ENCODE results near the gene NXPH4. TPM values are rescaled to one million over a fixed set of nuclear protein-coding genes. Genes with fewer than 3 reads are reported as not detected.

NXPH4 gene
- total RNA-seq, 1 experiment from 2014 or later: 92.7 TPM

GRCh38 chr12:57179331-57180086 is 37.1 kb upstream of the NXPH4 start:
- H3K36me3 ChIP-seq: no peaks in the 10 kb centered on the region

DNA sequence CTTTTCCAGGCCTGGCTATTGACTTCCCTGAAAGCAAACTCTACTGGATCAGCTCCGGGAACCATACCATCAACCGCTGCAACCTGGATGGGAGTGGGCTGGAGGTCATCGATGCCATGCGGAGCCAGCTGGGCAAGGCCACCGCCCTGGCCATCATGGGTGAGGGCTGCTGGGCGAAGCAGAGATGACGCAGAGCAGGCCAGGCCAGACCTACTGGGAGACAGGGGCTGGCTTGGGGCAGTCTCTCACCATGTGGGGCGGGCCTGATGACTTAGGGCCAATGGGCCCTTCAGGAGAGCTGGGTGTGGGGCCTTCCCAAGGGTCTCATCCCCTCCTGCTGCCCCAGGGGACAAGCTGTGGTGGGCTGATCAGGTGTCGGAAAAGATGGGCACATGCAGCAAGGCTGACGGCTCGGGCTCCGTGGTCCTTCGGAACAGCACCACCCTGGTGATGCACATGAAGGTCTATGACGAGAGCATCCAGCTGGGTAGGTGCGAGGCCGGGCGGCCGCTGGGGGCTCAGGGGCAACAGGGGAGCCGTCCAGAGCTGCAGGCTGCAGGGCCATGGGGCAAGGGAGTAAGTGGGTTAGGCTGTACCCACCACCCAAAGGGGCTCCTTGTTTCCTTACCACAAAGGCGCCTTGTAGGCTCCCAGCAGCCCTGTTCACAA is 36.1 kb upstream of the NXPH4 start:
- no peaks in the 10 kb centered on the region for H3K4me1 ChIP-seq
- no peak for DNase-seq
- H3K27me3 ChIP-seq: no peaks in the 10 kb centered on the region
- no peaks in the 10 kb centered on the region for H3K36me3 ChIP-seq
- H3K9me3 ChIP-seq (replicated peaks): no peaks in the 10 kb centered on the region
- H3K27ac ChIP-seq: no peak overlapping the region
- no peak overlapping the region for H3K4me3 ChIP-seq

More at GRCh38 chr12:57179331-57180086, 37.1 kb upstream of the NXPH4 start:
- H3K4me3 ChIP-seq: no peak overlapping the region
- H3K27me3 ChIP-seq: no peaks in the 10 kb centered on the region
- H3K27ac ChIP-seq: no peak overlapping the region
- H3K4me1 ChIP-seq: no peaks in the 10 kb centered on the region
- no peak for DNase-seq
- no peaks in the 10 kb centered on the region for H3K9me3 ChIP-seq (replicated peaks)

GRCh38 chr12:57181072-57181471 is 35.5 kb upstream of the NXPH4 start:
- H3K36me3 ChIP-seq: no peaks in the 10 kb centered on the region

GRCh38 chr12:57181561-57182155 is 34.9 kb upstream of the NXPH4 start:
- Histone ChIP-seq H3K27ac (no peak overlapping the region), H3K36me3 (no peaks in the 10 kb centered on the region), H3K4me3 (no peak overlapping the region), H3K4me1 (no peaks in the 10 kb centered on the region), H3K9me3 (replicated peaks) (no peaks in the 10 kb centered on the region), H3K27me3 (no peaks in the 10 kb centered on the region)
- no peak for DNase-seq

More at GRCh38 chr12:57181072-57181471, 35.5 kb upstream of the NXPH4 start:
- Histone ChIP-seq H3K4me1 (no peaks in the 10 kb centered on the region), H3K27ac (no peak overlapping the region), H3K9me3 (replicated peaks) (no peaks in the 10 kb centered on the region), H3K27me3 (no peaks in the 10 kb centered on the region), H3K4me3 (no peak overlapping the region)
- DNase-seq: no peak

DNA sequence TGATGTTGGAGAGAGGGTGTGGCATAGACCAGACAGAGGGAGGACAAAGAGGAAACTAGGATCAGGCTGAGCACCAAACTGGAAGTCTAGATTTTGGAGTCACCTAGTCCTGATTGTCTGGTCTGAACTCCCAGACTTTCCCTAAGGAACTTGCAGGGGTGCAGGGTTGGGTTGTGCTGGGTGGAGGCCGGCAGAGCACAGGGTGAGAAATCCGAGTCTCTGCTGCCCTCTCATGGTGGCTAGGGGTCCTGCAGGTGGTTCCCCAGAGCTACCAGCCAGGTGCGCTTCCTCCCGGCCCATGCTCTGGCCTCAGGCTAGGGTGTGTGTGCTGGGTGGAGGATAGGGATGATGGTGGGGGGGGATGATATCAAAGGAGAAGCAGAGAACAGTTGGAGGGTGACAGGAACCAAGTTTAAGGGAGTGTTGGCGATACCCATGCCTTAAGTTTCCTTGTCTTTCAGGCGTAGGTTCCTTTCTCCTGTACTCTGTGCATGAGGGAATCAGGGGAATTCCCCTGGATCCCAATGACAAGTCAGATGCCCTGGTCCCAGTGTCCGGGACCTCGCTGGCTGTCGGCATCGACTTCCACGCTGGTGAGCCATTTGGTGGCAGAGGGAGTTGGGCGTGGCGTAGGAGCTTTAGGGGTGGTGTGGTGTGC is 33.5 kb upstream of the NXPH4 start:
- H3K9me3 ChIP-seq (replicated peaks): no peaks in the 10 kb centered on the region
- DNase-seq: peak; percentile 98 to 100
- H3K27me3 ChIP-seq: no peaks in the 10 kb centered on the region
- no peaks in the 10 kb centered on the region for H3K36me3 ChIP-seq
- H3K27ac ChIP-seq: no peak overlapping the region
- no peak overlapping the region for H3K4me3 ChIP-seq
- H3K4me1 ChIP-seq: peaks cover 8% of the 10 kb centered on the region; the same call in 1 of the 2 replicates

- DNase-seq: no peak
- Histone ChIP-seq H3K4me3 (no peak overlapping the region), H3K9me3 (replicated peaks) (no peaks in the 10 kb centered on the region), H3K4me1 (peaks cover 9% of the 10 kb centered on the region; the same call in 1 of the 2 replicates), H3K27me3 (no peaks in the 10 kb centered on the region), H3K27ac (no peak overlapping the region), H3K36me3 (no peaks in the 10 kb centered on the region)
Observed at GRCh38 chr12:57183939-57184725, 32.5 kb upstream of the NXPH4 start.

DNA sequence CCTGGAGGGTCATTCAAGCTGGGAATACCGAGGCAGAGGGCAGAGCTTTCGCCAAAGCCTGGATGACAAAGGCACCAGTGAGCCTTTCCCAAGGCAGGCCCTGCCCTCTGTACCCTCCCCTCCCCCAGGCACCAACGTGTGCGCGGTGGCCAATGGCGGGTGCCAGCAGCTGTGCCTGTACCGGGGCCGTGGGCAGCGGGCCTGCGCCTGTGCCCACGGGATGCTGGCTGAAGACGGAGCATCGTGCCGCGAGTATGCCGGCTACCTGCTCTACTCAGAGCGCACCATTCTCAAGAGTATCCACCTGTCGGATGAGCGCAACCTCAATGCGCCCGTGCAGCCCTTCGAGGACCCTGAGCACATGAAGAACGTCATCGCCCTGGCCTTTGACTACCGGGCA is 31.2 kb upstream of the NXPH4 start:
- DNase-seq: no peak
- Histone ChIP-seq H3K36me3 (no peaks in the 10 kb centered on the region), H3K9me3 (replicated peaks) (no peaks in the 10 kb centered on the region), H3K4me1 (peaks cover 9% of the 10 kb centered on the region; the same call in 1 of the 2 replicates), H3K27me3 (no peaks in the 10 kb centered on the region), H3K27ac (no peak overlapping the region), H3K4me3 (no peak overlapping the region)

- no peak overlapping the region for H3K4me3 ChIP-seq
- no peak for DNase-seq
- H3K27me3 ChIP-seq: no peaks in the 10 kb centered on the region
- H3K4me1 ChIP-seq: peaks cover 9% of the 10 kb centered on the region; the same call in 1 of the 2 replicates
- H3K27ac ChIP-seq: no peak overlapping the region
- H3K9me3 ChIP-seq (replicated peaks): no peaks in the 10 kb centered on the region
- H3K36me3 ChIP-seq: no peaks in the 10 kb centered on the region
Observed at GRCh38 chr12:57185906-57186508, 30.6 kb upstream of the NXPH4 start.

- H3K4me1 ChIP-seq: peaks cover 9% of the 10 kb centered on the region; the same call in 1 of the 2 replicates
- peaks cover 5% of the 10 kb centered on the region for H3K36me3 ChIP-seq
- no peaks in the 10 kb centered on the region for H3K27me3 ChIP-seq
- no peak overlapping the region for H3K4me3 ChIP-seq
- no peak overlapping the region for H3K27ac ChIP-seq
- peak; percentile 77 to 78 for DNase-seq
- H3K9me3 ChIP-seq (replicated peaks): no peaks in the 10 kb centered on the region
Observed at GRCh38 chr12:57187222-57188089, 29.1 kb upstream of the NXPH4 start.

DNA sequence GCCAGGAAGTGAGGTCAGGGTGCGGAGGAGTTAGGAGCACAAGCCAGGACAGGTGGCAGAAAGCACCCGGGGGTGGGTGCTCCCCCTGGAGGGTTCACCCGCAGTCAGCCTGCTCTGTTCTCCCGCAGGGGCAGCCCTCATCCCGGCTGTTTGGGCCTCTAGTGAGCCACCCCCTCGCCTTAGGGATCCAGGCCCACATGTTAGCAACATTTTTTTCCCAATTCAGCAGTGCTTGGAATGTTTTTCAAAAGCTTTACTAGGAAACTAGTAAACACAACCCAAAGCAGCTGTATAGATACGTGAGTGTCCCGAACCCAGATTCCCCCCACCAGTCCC is 28.5 kb upstream of the NXPH4 start:
- H3K36me3 ChIP-seq: peaks cover 5% of the 10 kb centered on the region
- no peaks in the 10 kb centered on the region for H3K27me3 ChIP-seq
- DNase-seq: no peak
- H3K9me3 ChIP-seq (replicated peaks): no peaks in the 10 kb centered on the region
- H3K4me3 ChIP-seq: no peak overlapping the region
- H3K27ac ChIP-seq: no peak overlapping the region
- H3K4me1 ChIP-seq: peaks cover 12% of the 10 kb centered on the region

DNA sequence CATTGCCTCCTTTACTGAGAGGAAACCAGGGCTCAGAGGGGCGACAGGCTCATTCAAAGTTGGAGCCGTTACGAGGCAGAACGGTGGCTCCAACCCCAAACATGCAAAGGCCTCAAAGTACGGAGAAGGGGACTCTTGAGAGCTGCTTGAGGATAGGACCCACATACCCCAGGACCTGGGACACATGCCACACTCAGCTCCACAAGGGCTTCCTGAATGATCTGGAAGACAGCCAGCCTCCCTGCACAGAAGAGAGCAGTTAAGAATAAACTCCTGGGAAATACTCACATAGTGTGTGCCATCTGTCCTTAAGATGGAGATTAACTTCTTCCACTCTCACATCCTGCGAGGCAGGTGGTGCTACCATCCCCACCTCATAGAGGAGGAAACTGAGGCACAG is 26.6 kb upstream of the NXPH4 start:
- H3K9me3 ChIP-seq (replicated peaks): no peaks in the 10 kb centered on the region
- peak in 1 of 2 experiments; percentile 76 for DNase-seq
- no peak overlapping the region for H3K4me3 ChIP-seq
- H3K4me1 ChIP-seq: peaks cover 32% of the 10 kb centered on the region
- peaks cover 5% of the 10 kb centered on the region for H3K36me3 ChIP-seq
- no peak overlapping the region for H3K27ac ChIP-seq
- H3K27me3 ChIP-seq: no peaks in the 10 kb centered on the region

DNA sequence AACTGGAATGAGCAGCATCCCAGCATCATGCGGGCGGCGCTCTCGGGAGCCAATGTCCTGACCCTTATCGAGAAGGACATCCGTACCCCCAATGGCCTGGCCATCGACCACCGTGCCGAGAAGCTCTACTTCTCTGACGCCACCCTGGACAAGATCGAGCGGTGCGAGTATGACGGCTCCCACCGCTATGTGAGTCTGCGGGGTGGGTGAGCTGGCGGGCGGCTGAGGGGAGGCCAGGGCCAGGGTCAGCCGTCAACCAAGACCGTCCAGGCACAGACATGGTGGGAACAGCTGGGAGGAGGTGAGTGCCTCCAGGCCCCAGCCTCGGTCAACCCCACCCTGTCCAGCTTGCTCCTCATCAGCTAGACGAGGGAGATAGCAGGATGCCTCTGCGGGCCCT is 25.8 kb upstream of the NXPH4 start:
- Histone ChIP-seq H3K4me1 (peaks cover 34% of the 10 kb centered on the region), H3K9me3 (replicated peaks) (no peaks in the 10 kb centered on the region), H3K4me3 (no peak overlapping the region), H3K36me3 (peaks cover 5% of the 10 kb centered on the region), H3K27ac (no peak overlapping the region), H3K27me3 (no peaks in the 10 kb centered on the region)
- no peak for DNase-seq

GRCh38 chr12:57191410-57191809 is 25.2 kb upstream of the NXPH4 start:
- DNase-seq: peak; percentile 79 to 83
- no peaks in the 10 kb centered on the region for H3K27me3 ChIP-seq
- H3K9me3 ChIP-seq (replicated peaks): no peaks in the 10 kb centered on the region
- H3K4me3 ChIP-seq: no peak overlapping the region
- no peak overlapping the region for H3K27ac ChIP-seq
- peaks cover 5% of the 10 kb centered on the region for H3K36me3 ChIP-seq
- H3K4me1 ChIP-seq: peaks cover 34% of the 10 kb centered on the region

Measured in SJCRH30 (cell line).